Endothelial cell of umbilical vein (primary cell): ENCODE measurements around the gene ABR. TPM values are rescaled to one million over a fixed set of nuclear protein-coding genes. Genes with fewer than 3 reads are reported as not detected.
A peak's percentile ranks its signal among the peaks of the same experiment; 100 is the strongest.

Experiments
- BruUV-seq: library from RNA; stranded (reverse); fragments of 400-500 nt; replicated peaks from 2 replicates; lab custom pipeline; 2021; lab: Mats Ljungman, UMichigan
- CTCF ChIA-PET: fragments of 300-600, 350-600 bp; sonication (Branson Sonifier 250); formaldehyde crosslinking; loops from one replicate; lab custom pipeline; 2021; ENCODE audit warnings: antibody characterized with exemption, inconsistent platforms; lab: Charles Lee
- POLR2A ChIA-PET: fragments of 300-600, 350-600 bp; sonication (Branson Sonifier 250); formaldehyde crosslinking; loops from one replicate; lab custom pipeline; 2021; ENCODE audit warnings: antibody characterized with exemption, inconsistent platforms; lab: Charles Lee
- DNase-seq: peaks from one replicate; pipeline ENCODE4 v3.0.0-alpha.2; 2011; ENCODE audit warnings: low read depth, low spot score
- FAIRE-seq: peaks from 2 replicates; lab custom pipeline; 2011; peaks lifted over from hg19 to GRCh38; lab: Jason Lieb, UNC
- H2AFZ ChIP-seq: 2 replicates; pipeline ENCODE4 v1.6.0; 2012; ENCODE audit warnings: low read depth, low read length, control low read depth, inconsistent platforms
- H3K27ac ChIP-seq: 2 replicates; pipeline ENCODE4 v1.5.1; 2011; ENCODE audit warnings: low read depth, mild to moderate bottlenecking, control low read depth, low read length, moderate library complexity; ENCODE audit not compliant: insufficient read depth
- H3K27me3 ChIP-seq, 2 experiments: 2 replicates each; pipeline versions ENCODE4 v1.6.0 to v1.6.1; 2011; ENCODE audit warnings: low read length in 2 of 2, mixed read lengths in 1 of 2; ENCODE audit not compliant: control insufficient read depth in 2 of 2, insufficient read depth in 2 of 2
- H3K36me3 ChIP-seq, 2 experiments: 2 replicates in 1 of 2; 3 replicates in 1 of 2; pipeline ENCODE4 v1.5.1; 2011; ENCODE audit warnings: low read length in 2 of 2, mild to moderate bottlenecking in 1 of 2, moderate library complexity in 1 of 2; ENCODE audit not compliant: control insufficient read depth in 2 of 2, insufficient read depth in 2 of 2; ENCODE audit errors: extremely low read depth in 1 of 2
- H3K4me1 ChIP-seq: 3 replicates; pipeline ENCODE4 v1.5.1; 2011; ENCODE audit warnings: mild to moderate bottlenecking, low read length; ENCODE audit not compliant: control insufficient read depth, insufficient read depth; ENCODE audit errors: extremely low read depth
- H3K4me2 ChIP-seq: 2 replicates; pipeline ENCODE4 v1.6.1; 2011; ENCODE audit warnings: low read length, control low read depth, mixed read lengths; ENCODE audit not compliant: insufficient read depth
- H3K4me3 ChIP-seq, 3 experiments: fragments of 200-600 bp in 1 of 3; sonication (generic), shearing (Covaris generic) in 1 of 3; replicated peaks in 1 of 3; 2 replicates each; pipeline ENCODE4 v1.5.1; 2011 to 2016; ENCODE audit warnings: control low read depth in 3 of 3, low read length in 3 of 3, mild to moderate bottlenecking in 2 of 3, inconsistent platforms in 1 of 3, low read depth in 1 of 3, moderate library complexity in 1 of 3; ENCODE audit not compliant: insufficient read depth in 1 of 3
- H3K79me2 ChIP-seq: 2 replicates; pipeline ENCODE4 v1.6.0; 2012; ENCODE audit warnings: low read length, inconsistent platforms; ENCODE audit not compliant: control insufficient read depth, insufficient read depth
- H3K9ac ChIP-seq: replicated peaks from 2 replicates; pipeline ENCODE3; 2011; ENCODE audit warnings: low read length, control low read depth; ENCODE audit not compliant: insufficient read depth; ENCODE audit errors: extremely low read depth
- H3K9me1 ChIP-seq: replicated peaks from 3 replicates; pipeline ENCODE4 v1.6.0; 2011; ENCODE audit warnings: mild to moderate bottlenecking, low read length; ENCODE audit not compliant: control insufficient read depth, insufficient read depth; ENCODE audit errors: extremely low read depth
- H3K9me3 ChIP-seq: replicated peaks from 2 replicates; pipeline ENCODE4 v1.5.1; 2012; ENCODE audit warnings: low read length, inconsistent platforms; ENCODE audit not compliant: control insufficient read depth, insufficient read depth
- H4K20me1 ChIP-seq: replicated peaks from 2 replicates; pipeline ENCODE3; 2011; ENCODE audit warnings: mild to moderate bottlenecking, low read length; ENCODE audit not compliant: control insufficient read depth, insufficient read depth; ENCODE audit errors: extremely low read depth
- EZH2 ChIP-seq: IDR thresholded peaks from 2 replicates; pipeline ENCODE4 v1.6.1; 2012; ENCODE audit warnings: borderline replicate concordance, low read depth, mild to moderate bottlenecking, moderate library complexity, low read length, inconsistent platforms; ENCODE audit not compliant: severe bottlenecking
- FOS ChIP-seq: IDR thresholded peaks from 2 replicates; pipeline ENCODE4 v1.6.1; 2011; ENCODE audit warnings: mild to moderate bottlenecking, low read length, moderate library complexity, borderline replicate concordance; ENCODE audit not compliant: insufficient read depth
- JUN ChIP-seq: IDR thresholded peaks from 2 replicates; pipeline ENCODE4 v1.6.1; 2011; ENCODE audit warnings: borderline replicate concordance, low read depth; ENCODE audit not compliant: insufficient read length, insufficient read depth
- MYC ChIP-seq: IDR thresholded peaks from one replicate; pipeline ENCODE4 v1.6.1; 2011; ENCODE audit warnings: mild to moderate bottlenecking, low read depth, low read length
- POLR2A ChIP-seq: IDR thresholded peaks from 2 replicates; pipeline ENCODE4 v1.6.1; 2012; ENCODE audit warnings: low read depth, mild to moderate bottlenecking, control low read depth, low read length
- POLR2AphosphoS5 ChIP-seq: IDR thresholded peaks from 2 replicates; pipeline ENCODE4 v1.6.1; 2012; ENCODE audit warnings: low read depth, mild to moderate bottlenecking, control low read depth, low read length, moderate library complexity; ENCODE audit not compliant: insufficient read depth
- dilution Hi-C: fragments of 300-500 bp; cut with MboI; formaldehyde crosslinking; loops from one replicate; pipeline ENCODE4 v1.15.0; 2019; ENCODE audit warnings: low sequenced_read_pairs; ENCODE audit not compliant: extremely low pct_ligation_motif_present
- intact Hi-C: fragments of 100-400 bp; cut with micrococcal nuclease; formaldehyde crosslinking; loops from one replicate; pipeline ENCODE4 v1.10.0; 2022
- polyA plus RNA-seq, 4 experiments: library from polyadenylated mRNA; depleted of rRNA in 3 of 4; stranded (reverse) in 3 of 4; unstranded in 1 of 4; fragments of >200 nt; gene quantifications; 2 replicates each; pipeline versions ENCODE4 v1.2.1 to v1.2.3, GENCODE V29; 2011 to 2012; ENCODE audit warnings: missing spikeins in 1 of 4
- total RNA-seq: library from RNA; stranded (reverse); gene quantifications from 2 replicates; pipeline ENCODE4 v1.2.3, GENCODE V29; 2021
- TF ChIP-seq, protein P1 (sequence below), 2 donors: IDR thresholded peaks; 1 replicate in 1 of 2; 2 replicates in 1 of 2; pipeline ENCODE4 v1.5.1; 2011; ENCODE audit warnings: low read length in 2 of 2, mild to moderate bottlenecking in 2 of 2, moderate library complexity in 2 of 2, control low read depth in 1 of 2, inconsistent platforms in 1 of 2, low read depth in 1 of 2; ENCODE audit not compliant: insufficient read depth in 1 of 2; ENCODE audit errors: extremely low read depth in 1 of 2

ABR gene
- total and polyA plus RNA-seq, 2 donors (not counting 3 experiments of a cell fraction or from before 2014, with no cell fraction given), result 83.5 to 96.8 TPM

DNA sequence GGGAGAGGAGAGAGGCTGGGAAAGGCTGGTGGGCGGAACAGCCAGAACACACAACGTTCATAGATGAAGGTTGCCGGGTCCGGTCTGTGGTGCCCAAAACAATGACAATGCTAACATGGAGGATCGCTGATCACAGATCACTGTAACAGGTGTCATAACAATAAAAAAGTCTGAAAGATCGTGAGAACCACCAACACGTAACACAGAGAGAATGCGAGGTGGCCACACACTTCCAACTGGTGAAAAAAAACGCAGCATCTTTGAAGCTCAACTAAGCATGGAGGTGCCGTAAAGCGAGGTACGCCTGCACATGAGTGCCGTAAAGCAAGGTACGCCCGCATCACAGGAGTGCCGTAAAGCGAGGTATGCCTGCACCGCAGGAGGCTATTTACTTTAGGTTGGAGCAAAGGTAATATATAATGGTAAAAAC is 42.3 kb downstream of the ABR start:
- DNase-seq, result peak; percentile 34
- Histone ChIP-seq H3K36me3 (no peaks in the 10 kb centered on the region), H2AFZ (no peak overlapping the region), H3K27me3 (no peaks in the 10 kb centered on the region), H3K9ac (no peak overlapping the region), H3K4me2 (no peak overlapping the region), H3K4me3 (no peak overlapping the region), H3K9me1 (no peaks in the 10 kb centered on the region), H3K4me1 (peaks cover 8% of the 10 kb centered on the region), H3K27ac (no peak overlapping the region), H3K79me2 (no peaks in the 10 kb centered on the region), H3K9me3 (no peaks in the 10 kb centered on the region), H4K20me1 (no peaks in the 10 kb centered on the region)
- dilution Hi-C loops, result no loop called here
- FAIRE-seq, result peak; percentile 15
- CTCF ChIA-PET, result interaction anchor here (1.3 to 6.8 kb wide), 6 partner anchors 10 to 81 kb away, joined by 6 to 53 read pairs (median 13); no protein-coding TSS in a partner anchor
- TF ChIP-seq, protein P1, sequence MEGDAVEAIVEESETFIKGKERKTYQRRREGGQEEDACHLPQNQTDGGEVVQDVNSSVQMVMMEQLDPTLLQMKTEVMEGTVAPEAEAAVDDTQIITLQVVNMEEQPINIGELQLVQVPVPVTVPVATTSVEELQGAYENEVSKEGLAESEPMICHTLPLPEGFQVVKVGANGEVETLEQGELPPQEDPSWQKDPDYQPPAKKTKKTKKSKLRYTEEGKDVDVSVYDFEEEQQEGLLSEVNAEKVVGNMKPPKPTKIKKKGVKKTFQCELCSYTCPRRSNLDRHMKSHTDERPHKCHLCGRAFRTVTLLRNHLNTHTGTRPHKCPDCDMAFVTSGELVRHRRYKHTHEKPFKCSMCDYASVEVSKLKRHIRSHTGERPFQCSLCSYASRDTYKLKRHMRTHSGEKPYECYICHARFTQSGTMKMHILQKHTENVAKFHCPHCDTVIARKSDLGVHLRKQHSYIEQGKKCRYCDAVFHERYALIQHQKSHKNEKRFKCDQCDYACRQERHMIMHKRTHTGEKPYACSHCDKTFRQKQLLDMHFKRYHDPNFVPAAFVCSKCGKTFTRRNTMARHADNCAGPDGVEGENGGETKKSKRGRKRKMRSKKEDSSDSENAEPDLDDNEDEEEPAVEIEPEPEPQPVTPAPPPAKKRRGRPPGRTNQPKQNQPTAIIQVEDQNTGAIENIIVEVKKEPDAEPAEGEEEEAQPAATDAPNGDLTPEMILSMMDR (IDR thresholded peaks at IDR 0.05; ENCODE audit: extremely low read depth in 1 of 2, insufficient read depth in 1 of 2, low read depth in 1 of 2, low read length in 2 of 2), result no peak
- TF ChIP-seq POLR2A (no peak), FOS (no peak), MYC (no peak), JUN (no peak), EZH2 (no peak), POLR2AphosphoS5 (no peak)
- POLR2A ChIA-PET, result no interaction called here
- no TSS peak for BruUV-seq
- intact Hi-C loops, result no loop called here
